ENCODE data around the gene AGBL3. TPM values are rescaled to one million over a fixed set of nuclear protein-coding genes. Genes with fewer than 3 reads are reported as not detected.

The AGBL3 gene
- total RNA-seq, 2 donors from 2014 or later, result 0.67 to 1.9 TPM

GRCh38 chr7:134992626-134993179 is 6.4 kb downstream of the AGBL3 start:
- peak overlapping the region in 1 of 2 donors; percentile 32 for H3K27ac ChIP-seq
- no peak for TF ChIP-seq CTCF (IDR thresholded peaks at IDR 0.05)
- H3K4me3 ChIP-seq, result no peak overlapping the region
- no peaks in the 10 kb centered on the region for H3K9me3 ChIP-seq
- peaks cover 10% of the 10 kb centered on the region for H3K36me3 ChIP-seq
- no peaks in the 10 kb centered on the region for H3K27me3 ChIP-seq
- no peak for DNase-seq (ENCODE audit: low spot score)
- H3K4me1 ChIP-seq, result peaks cover 0 to 4% of the 10 kb centered on the region in 2 donors

GRCh38 chr7:134993877-134994456 is 7.7 kb downstream of the AGBL3 start:
- H3K4me1 ChIP-seq, result peaks cover 0 to 4% of the 10 kb centered on the region in 2 donors
- no peaks in the 10 kb centered on the region for H3K9me3 ChIP-seq
- no peak for DNase-seq (ENCODE audit: low spot score)
- TF ChIP-seq CTCF (IDR thresholded peaks at IDR 0.05), result no peak
- H3K36me3 ChIP-seq, result peaks cover 10% of the 10 kb centered on the region
- H3K27ac ChIP-seq, result no peak overlapping the region
- no peaks in the 10 kb centered on the region for H3K27me3 ChIP-seq
- H3K4me3 ChIP-seq, result no peak overlapping the region

GRCh38 chr7:134995239-134996096 is 9.2 kb downstream of the AGBL3 start:
- Histone ChIP-seq H3K27me3 (no peaks in the 10 kb centered on the region), H3K4me1 (peaks cover 0 to 4% of the 10 kb centered on the region in 2 donors), H3K27ac (no peak overlapping the region), H3K9me3 (no peaks in the 10 kb centered on the region), H3K4me3 (no peak overlapping the region), H3K36me3 (peaks cover 10% of the 10 kb centered on the region)
- DNase-seq (ENCODE audit: low spot score), result no peak
- TF ChIP-seq CTCF (IDR thresholded peaks at IDR 0.05), result no peak

- Histone ChIP-seq H3K4me3 (no peak overlapping the region), H3K36me3 (peaks cover 10% of the 10 kb centered on the region), H3K27ac (no peak overlapping the region), H3K9me3 (no peaks in the 10 kb centered on the region), H3K4me1 (peaks cover 0 to 3% of the 10 kb centered on the region in 2 donors), H3K27me3 (no peaks in the 10 kb centered on the region)
- no peak for DNase-seq (ENCODE audit: low spot score)
- no peak for TF ChIP-seq CTCF (IDR thresholded peaks at IDR 0.05)
Measured at GRCh38 chr7:134996097-134996550, 9.8 kb downstream of the AGBL3 start.

GRCh38 chr7:134997214-134997885 is 11.0 kb downstream of the AGBL3 start:
- Histone ChIP-seq H3K4me3 (no peak overlapping the region), H3K4me1 (no peaks in the 10 kb centered on the region), H3K9me3 (no peaks in the 10 kb centered on the region), H3K27ac (no peak overlapping the region), H3K27me3 (no peaks in the 10 kb centered on the region), H3K36me3 (peaks cover 10% of the 10 kb centered on the region)
- no peak for TF ChIP-seq CTCF (IDR thresholded peaks at IDR 0.05)
- DNase-seq (ENCODE audit: low spot score), result no peak

Measured in right atrium auricular region (tissue), 2 donors.